Spleen (tissue), 11 donors: ENCODE data around the gene STK11IP. TPM values are rescaled to one million over a fixed set of nuclear protein-coding genes. Genes with fewer than 3 reads are reported as not detected.

Experiments used
- DNase-seq: peaks from one replicate; pipeline ENCODE4 v3.0.0-alpha.2; 2020
- H3K27ac ChIP-seq, 8 donors: fragments of 200-600 bp; sonication (generic) in 7 of 8; 1 replicate in 4 of 8; 2 replicates in 4 of 8; pipeline versions ENCODE4 v1.5.0 to v1.8.0; 2016 to 2021; ENCODE audit warnings: inconsistent platforms in 4 of 8, mild to moderate bottlenecking in 4 of 8, moderate library complexity in 1 of 8
- H3K27me3 ChIP-seq, 7 donors: fragments of 200-600 bp; sonication (generic) in 6 of 7; replicated peaks in 1 of 7; 1 replicate in 4 of 7; 2 replicates in 3 of 7; pipeline versions ENCODE4 v1.5.0 to v1.8.0; 2016 to 2021; ENCODE audit warnings: inconsistent platforms in 3 of 7, mild to moderate bottlenecking in 1 of 7
- H3K36me3 ChIP-seq, 6 donors: fragments of 200-600 bp; sonication (generic) in 5 of 6; 1 replicate in 4 of 6; 2 replicates in 2 of 6; pipeline versions ENCODE4 v1.5.0 to v1.8.0; 2016 to 2021; ENCODE audit warnings: inconsistent platforms in 2 of 6
- H3K4me1 ChIP-seq, 6 donors: fragments of 200-600 bp; sonication (generic) in 5 of 6; 1 replicate in 3 of 6; 2 replicates in 3 of 6; pipeline versions ENCODE4 v1.5.0 to v1.8.0; 2016 to 2021; ENCODE audit warnings: inconsistent platforms in 3 of 6
- H3K4me3 ChIP-seq, 8 donors: fragments of 200-600 bp; sonication (generic) in 7 of 8; 1 replicate in 4 of 8; 2 replicates in 4 of 8; pipeline versions ENCODE4 v1.5.0 to v1.8.0; 2016 to 2021; ENCODE audit warnings: inconsistent platforms in 4 of 8, mild to moderate bottlenecking in 4 of 8, moderate library complexity in 2 of 8
- H3K9me3 ChIP-seq, 8 donors: fragments of 200-600 bp; sonication (generic) in 7 of 8; 1 replicate in 4 of 8; 2 replicates in 4 of 8; pipeline versions ENCODE4 v1.5.0 to v1.8.0; 2016 to 2021; ENCODE audit warnings: inconsistent platforms in 4 of 8
- CTCF ChIP-seq, 11 experiments: fragments of 200-600 bp in 7 of 11; fragments of 450-650 bp in 4 of 11; sonication (generic) in 4 of 11; IDR thresholded peaks in 8 of 11; conservative IDR thresholded peaks in 3 of 11; 1 replicate in 7 of 11; 2 replicates in 4 of 11; pipeline versions ENCODE4 v1.4.0 to v1.8.0; 2016 to 2021; ENCODE audit warnings: antibody characterized with exemption in 11 of 11, inconsistent platforms in 4 of 11, mild to moderate bottlenecking in 1 of 11
- POLR2A ChIP-seq, 3 donors: fragments of 450-650 bp; IDR thresholded peaks; one replicate each; pipeline ENCODE4 v1.5.1; 2017; ENCODE audit warnings: antibody characterized with exemption in 3 of 3, mild to moderate bottlenecking in 1 of 3
- POLR2AphosphoS5 ChIP-seq, 3 donors: sonication (generic); formaldehyde crosslinking; IDR thresholded peaks; one replicate each; pipeline ENCODE4 v1.5.1; 2017; ENCODE audit warnings: antibody characterized with exemption in 3 of 3
- WGBS, 5 donors: extraction: QIAGEN DNeasy Blood & Tissue Kit in 3 of 5; methylation state at CpG; one replicate each; pipeline versions ENCODE4 v1.1.5 to v1.1.7; 2013 to 2018; 5-methylcytosine and 5-hydroxymethylcytosine counted together
- intact Hi-C: fragments of 100-400 bp; cut with DNase I; formaldehyde crosslinking; loops from one replicate; pipeline ENCODE4 v1.15.0; 2023; ENCODE audit warnings: low total_unique reads
- polyA plus RNA-seq, 3 donors: library from polyadenylated mRNA; stranded (reverse); fragments of 200-250 nt; gene quantifications; one replicate each; pipeline ENCODE4 v1.2.1, GENCODE V29; 2013
- total RNA-seq, 7 donors: library from RNA; depleted of rRNA in 3 of 7; stranded (reverse); fragments of >200 nt in 3 of 7; fragmentation: NEBNext Ultra II Directional in 4 of 7; extraction: Animal tissue kit (Norgen Biotek cat#: 25700) in 4 of 7; gene quantifications; one replicate each; pipeline versions ENCODE4 v1.1.0 to v1.2.1, GENCODE V29; 2016 to 2021
- donor health status: healthy with polysubstance abuse.
- donor health status: DM: no; HTN: no; CAD: no; lungs with moderate emphysema.
- donor health status: DM: no; HTN: no; CAD: no.
- donor health status: Bipolar disorder and iron deficiency.
- donor health status: healthy.
- donor health status: DM: no; HTN: no; CAD: no.
- donor health status: DM: yes; HTN: yes; CAD: no.

STK11IP gene
- total and polyA plus RNA-seq, 10 donors: 15.8 to 57.0 (median 36.5) TPM

DNA sequence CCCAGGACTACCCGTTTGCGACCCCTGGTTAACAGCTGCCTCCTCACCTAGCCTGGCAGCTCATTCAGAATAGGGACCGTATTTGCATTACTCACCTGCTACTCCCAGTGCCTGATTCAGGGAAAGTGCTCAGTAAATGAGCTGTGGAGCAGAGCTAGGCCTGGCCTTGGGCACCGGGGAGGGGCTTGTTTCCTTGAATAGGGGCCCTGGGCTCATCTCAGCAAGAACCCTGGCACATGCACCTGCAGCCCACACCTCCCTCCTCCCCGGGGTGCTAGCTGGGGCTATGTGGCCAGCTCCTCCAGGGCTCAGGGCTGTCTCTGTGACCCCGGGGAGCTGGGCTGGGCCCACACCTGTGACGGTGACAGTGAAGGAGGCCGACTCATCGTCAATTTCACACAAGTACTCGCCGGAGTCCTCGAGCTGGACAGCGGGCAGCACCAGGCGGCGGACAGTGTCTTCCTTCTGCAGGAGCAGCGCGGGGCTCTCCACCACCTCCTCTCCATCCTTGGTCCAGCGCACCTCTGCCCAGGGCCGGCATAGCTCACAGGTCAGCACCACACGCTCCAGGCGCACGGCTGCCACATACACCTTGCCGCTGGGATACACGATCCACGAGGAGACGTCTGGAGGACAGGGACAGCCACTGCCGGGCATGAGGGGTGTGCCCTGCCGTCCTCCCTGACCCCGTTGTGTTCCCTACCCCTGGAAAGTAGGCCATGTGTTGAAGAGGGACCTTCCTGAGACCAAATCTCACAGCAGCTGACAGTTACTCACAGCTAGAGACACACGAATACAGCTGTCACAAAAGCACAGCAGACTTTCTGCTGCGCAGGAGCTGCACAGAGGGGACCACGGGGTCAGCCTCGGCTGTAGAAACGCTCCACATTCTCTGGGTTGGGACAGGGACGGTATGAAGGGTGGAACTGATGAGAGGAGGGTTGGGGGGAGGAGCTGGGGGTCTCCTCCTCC lies 35.3 kb upstream of the STK11IP start:
- peaks cover 0 to 12% (median 0%) of the 10 kb centered on the region in 7 donors for H3K27me3 ChIP-seq
- 84 to 89% (median 86%) methylated on average over 29 to 35 of the region's 35 CpGs for WGBS, 5 donors
- no peak overlapping the region for H3K4me3 ChIP-seq
- intact Hi-C loops: no loop called here
- peaks cover 0 to 8% (median 0%) of the 10 kb centered on the region in 6 donors for H3K36me3 ChIP-seq
- H3K9me3 ChIP-seq: no peaks in the 10 kb centered on the region
- peaks cover 0 to 7% (median 5%) of the 10 kb centered on the region in 6 donors for H3K4me1 ChIP-seq
- TF ChIP-seq POLR2AphosphoS5 (IDR thresholded peaks at IDR 0.05) (peak in 2 of 3 donors; percentile 11 to 29), CTCF (IDR thresholded peaks at IDR 0.05 in 8 of 11, conservative IDR thresholded peaks at IDR 0.05 in 3 of 11) (no peak)
- peak; percentile 68 for DNase-seq
- H3K27ac ChIP-seq: no peak overlapping the region

DNA sequence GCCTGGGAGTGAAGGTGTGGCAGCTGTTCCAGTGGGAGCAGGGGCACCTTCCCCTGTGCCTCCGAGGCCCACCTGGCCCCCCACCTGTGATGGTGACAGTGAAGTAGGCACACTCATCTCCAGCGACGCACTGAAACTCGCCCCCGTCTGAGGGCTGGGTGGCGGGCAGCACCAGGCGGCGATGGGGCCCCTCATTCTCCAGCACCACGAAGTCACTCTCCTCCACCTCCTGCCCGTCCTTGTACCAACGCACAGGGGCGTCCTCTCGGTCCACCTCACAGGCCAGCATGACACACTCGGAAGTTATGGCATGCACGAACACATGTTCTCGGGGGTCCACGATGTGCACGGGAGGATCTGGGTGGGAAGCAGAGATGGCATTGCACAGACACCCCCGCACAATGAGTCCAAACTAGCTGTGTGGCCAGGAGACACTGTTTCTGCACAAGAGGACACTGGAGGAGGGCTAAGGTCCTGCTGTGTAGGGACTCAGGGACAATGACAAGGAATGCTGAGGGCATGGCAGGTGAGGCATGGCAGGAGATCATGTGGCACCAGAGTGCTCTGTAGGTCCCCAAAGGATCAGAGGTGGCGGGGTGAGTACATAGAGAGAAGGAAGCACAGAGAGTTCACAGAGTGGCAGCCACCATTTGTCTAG lies 34.3 kb upstream of the STK11IP start:
- Histone ChIP-seq H3K9me3 (no peaks in the 10 kb centered on the region), H3K27me3 (peaks cover 0 to 4% (median 0%) of the 10 kb centered on the region in 7 donors), H3K4me3 (no peak overlapping the region), H3K4me1 (peaks cover 0 to 7% (median 5%) of the 10 kb centered on the region in 6 donors), H3K27ac (no peak overlapping the region), H3K36me3 (peaks cover 0 to 12% (median 0%) of the 10 kb centered on the region in 6 donors)
- no peak for TF ChIP-seq POLR2AphosphoS5 (IDR thresholded peaks at IDR 0.05)
- intact Hi-C loops: no loop called here
- no peak for DNase-seq
- 92 to 93% (median 93%) methylated on average over 19 to 20 of the region's 20 CpGs for WGBS, 5 donors

DNA sequence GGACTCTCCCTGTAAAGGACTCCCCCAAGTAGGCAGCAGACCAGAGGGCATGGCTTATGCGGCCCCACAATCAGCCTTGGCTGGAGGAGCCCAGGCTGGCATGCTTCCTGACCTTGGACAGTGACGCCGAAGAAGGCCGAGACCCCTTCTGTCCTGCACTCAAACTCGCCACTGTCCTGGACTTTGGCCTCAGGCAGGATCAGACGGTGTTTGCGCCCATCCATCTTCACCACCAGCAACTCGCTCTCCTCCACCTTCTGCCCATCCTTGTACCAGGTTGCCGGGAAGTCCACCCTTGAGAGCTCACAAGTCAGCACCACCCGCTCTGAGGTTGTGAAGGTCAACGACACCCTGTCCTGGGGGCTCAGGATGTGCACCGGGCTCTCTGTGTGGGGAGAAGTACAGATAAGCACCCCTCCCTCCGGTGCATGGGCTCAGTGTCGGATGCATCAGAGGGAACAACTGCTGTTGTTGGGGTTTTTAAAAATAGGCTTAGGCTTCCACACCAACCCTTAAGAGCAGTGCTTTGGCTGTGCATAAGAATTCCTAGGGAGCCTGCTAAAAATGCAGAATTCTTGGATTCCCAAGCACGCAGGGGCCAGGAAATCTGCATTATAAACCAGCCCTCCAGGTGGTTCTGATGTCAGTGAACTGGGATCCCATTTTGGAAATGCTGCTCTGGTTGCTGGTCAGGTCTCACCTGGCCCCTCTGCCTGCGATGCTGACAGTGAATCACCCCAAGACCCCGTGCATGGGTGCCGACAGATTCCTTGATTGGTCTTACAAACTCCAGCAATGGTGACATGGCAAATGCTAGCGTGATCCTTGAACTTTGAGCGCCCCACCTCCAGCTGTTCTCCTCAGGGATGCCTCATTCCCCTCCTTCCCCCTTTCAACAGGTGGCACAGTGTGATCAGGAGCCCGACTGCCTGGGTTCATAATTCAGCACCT lies 32.3 kb upstream of the STK11IP start:
- H3K36me3 ChIP-seq: peaks cover 0 to 12% (median 0%) of the 10 kb centered on the region in 6 donors
- 82 to 89% (median 86%) methylated on average over 21 of the region's 21 CpGs for WGBS, 5 donors
- TF ChIP-seq CTCF (IDR thresholded peaks at IDR 0.05 in 8 of 11, conservative IDR thresholded peaks at IDR 0.05 in 3 of 11): no peak
- TF ChIP-seq POLR2AphosphoS5 (IDR thresholded peaks at IDR 0.05): no peak
- TF ChIP-seq POLR2A (IDR thresholded peaks at IDR 0.05): no peak
- H3K27ac ChIP-seq: no peak overlapping the region
- H3K9me3 ChIP-seq: no peaks in the 10 kb centered on the region
- intact Hi-C loops: no loop called here
- DNase-seq: peak; percentile 70
- no peak overlapping the region for H3K4me3 ChIP-seq
- H3K4me1 ChIP-seq: peaks cover 0 to 10% (median 8%) of the 10 kb centered on the region in 6 donors
- peaks cover 0 to 22% (median 9%) of the 10 kb centered on the region in 7 donors for H3K27me3 ChIP-seq

DNA sequence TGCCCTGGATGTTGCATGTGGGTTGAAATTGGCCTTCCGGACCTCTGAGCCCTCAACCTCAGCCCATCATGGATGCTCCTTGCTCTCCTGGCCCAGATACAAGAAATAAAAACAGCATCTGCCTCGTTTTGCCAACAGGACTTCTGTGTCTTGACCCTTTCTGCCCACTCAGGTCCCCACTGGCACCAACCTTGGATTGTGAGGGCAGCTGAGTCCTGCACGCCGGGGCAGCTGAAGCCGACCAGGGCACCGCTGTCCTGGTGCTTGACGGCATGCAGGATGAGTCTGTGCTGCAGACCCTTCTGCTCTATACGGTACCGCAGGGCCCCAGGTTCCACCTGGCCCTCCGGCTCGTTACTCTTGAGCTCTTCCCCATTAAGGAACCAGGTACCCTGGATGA lies 31.0 kb upstream of the STK11IP start:
- WGBS, 5 donors: 83 to 95% (median 88%) methylated on average over 10 to 11 of the region's 11 CpGs
- no peak for DNase-seq
- TF ChIP-seq CTCF (IDR thresholded peaks at IDR 0.05 in 8 of 11, conservative IDR thresholded peaks at IDR 0.05 in 3 of 11) (no peak), POLR2AphosphoS5 (IDR thresholded peaks at IDR 0.05) (no peak), POLR2A (IDR thresholded peaks at IDR 0.05) (no peak)
- H3K9me3 ChIP-seq: no peaks in the 10 kb centered on the region
- no peak overlapping the region for H3K27ac ChIP-seq
- peaks cover 0 to 34% (median 19%) of the 10 kb centered on the region in 7 donors for H3K27me3 ChIP-seq
- intact Hi-C loops: no loop called here
- H3K4me1 ChIP-seq: peaks cover 0 to 21% (median 18%) of the 10 kb centered on the region in 6 donors
- H3K4me3 ChIP-seq: no peak overlapping the region
- H3K36me3 ChIP-seq: peaks cover 0 to 12% (median 0%) of the 10 kb centered on the region in 6 donors
